Measurements from ENCODE around the gene TNFAIP8. TPM values are rescaled to one million over a fixed set of nuclear protein-coding genes. Genes with fewer than 3 reads are reported as not detected.

Gene TNFAIP8
- total and polyA plus RNA-seq, 2 of the 13 experiments (the other 11 are each of a cell fraction or from before 2014, with no cell fraction given), result 6.4 to 11.2 TPM

DNA sequence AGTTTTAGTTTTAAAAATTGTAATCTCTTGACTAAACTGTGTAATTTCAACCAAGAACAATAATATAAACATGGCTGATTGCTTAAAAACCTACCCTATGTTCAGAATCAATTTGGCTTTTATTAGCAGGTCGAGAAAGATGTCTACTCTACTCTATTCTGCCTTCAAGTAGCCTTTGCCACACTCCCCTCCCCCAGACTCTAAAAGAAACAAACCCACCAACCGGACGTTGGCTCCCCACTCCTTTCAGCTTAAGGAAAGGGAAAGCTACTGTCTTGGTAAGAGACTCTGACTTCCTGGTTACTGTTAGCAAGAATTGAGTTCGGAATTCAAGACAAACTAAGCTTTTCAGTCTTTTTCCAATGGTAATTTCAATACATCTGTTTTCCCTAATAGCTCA, 46.7 kb downstream of the TNFAIP8 start:
- Histone ChIP-seq H2AFZ (ENCODE audit: low read length) (no peak overlapping the region), H3K9ac (ENCODE audit: insufficient read depth, low read depth, low read length) (no peak overlapping the region), H3K4me1 (ENCODE audit: insufficient read depth, low read length) (peaks cover 9% of the 10 kb centered on the region), H3K36me3 (replicated peaks in 1 of 2; ENCODE audit: control insufficient read depth in 1 of 2, insufficient read depth in 2 of 2, low read length in 2 of 2) (no peaks in the 10 kb centered on the region), H3K27me3 (ENCODE audit: control insufficient read depth in 1 of 2, insufficient read depth in 2 of 2, low read length in 2 of 2) (peaks cover 0 to 10% of the 10 kb centered on the region in 2 experiments; a peak in 1 of 5 replicates), H3K79me2 (ENCODE audit: insufficient read depth, low read length) (no peaks in the 10 kb centered on the region), H3K4me3 (replicated peaks in 1 of 3; ENCODE audit: insufficient read depth in 1 of 3, low read depth in 2 of 3, low read length in 3 of 3) (no peak overlapping the region), H4K20me1 (ENCODE audit: insufficient read depth, low read length) (no peaks in the 10 kb centered on the region), H3K4me2 (ENCODE audit: low read depth, low read length) (no peak overlapping the region), H3K27ac (ENCODE audit: extremely low read length, insufficient read depth, low read length) (no peak overlapping the region), H3K9me3 (ENCODE audit: low read length) (no peaks in the 10 kb centered on the region)
- no peak for TF ChIP-seq ZNF740 (CRISPR knock-in tag; IDR thresholded peaks at IDR 0.05)
- TF ChIP-seq ZNF235 (CRISPR knock-in tag; IDR thresholded peaks at IDR 0.05; ENCODE audit: borderline replicate concordance), result no peak
- no peak for TF ChIP-seq POGK (CRISPR knock-in tag; conservative IDR thresholded peaks at IDR 0.05)
- no peak for TF ChIP-seq KMT2B (CRISPR knock-in tag; IDR thresholded peaks at IDR 0.05)
- no peak for ATAC-seq
- no peak for DNase-seq (ENCODE audit: low spot score)
- ChIA-PET CTCF (ENCODE audit: low intra/inter-chr PET ratio, low total read pairs) (no interaction called here), POLR2A (interaction anchor here (1.1 kb wide), 1 partner anchor 134 kb away, joined by 3 read pairs; no protein-coding TSS in a partner anchor)
- no peak for FAIRE-seq
- intact Hi-C loops (cut with micrococcal nuclease; ENCODE audit: unreplicated experiment) (no loop called here), in situ Hi-C loops (cut with HindIII; ENCODE audit: extremely low pct_ligation_motif_present, low pct_unique_long_range_greater_than_20kb) (no loop called here)
- WGBS (ENCODE audit: low lambda C conversion rate), result 47% methylated on average over 4 of the region's 4 CpGs
- no TSS peak for BruUV-seq (replicated peaks)

DNA sequence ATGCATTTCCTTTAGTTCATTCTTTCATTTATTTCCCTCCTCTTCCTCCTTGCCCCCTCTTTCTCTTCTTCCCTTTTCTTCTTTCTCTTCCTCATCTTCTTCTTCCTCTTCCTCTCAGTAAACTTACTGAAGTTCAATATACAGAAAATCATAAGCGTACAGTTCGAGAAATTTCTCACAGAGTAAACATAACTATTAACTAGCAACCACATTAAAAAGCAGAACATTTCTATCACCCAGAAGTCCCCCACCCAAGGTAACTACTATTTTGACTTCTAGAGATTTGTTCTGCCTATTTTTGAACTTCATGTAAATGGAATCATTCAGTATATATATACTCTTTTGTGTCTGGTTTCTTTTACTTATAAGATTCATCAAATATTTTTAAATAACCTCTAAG, 48.2 kb downstream of the TNFAIP8 start:
- H3K4me3 ChIP-seq (replicated peaks in 1 of 3; ENCODE audit: insufficient read depth in 1 of 3, low read depth in 2 of 3, low read length in 3 of 3), result no peak overlapping the region
- CTCF ChIA-PET (ENCODE audit: low intra/inter-chr PET ratio, low total read pairs), result no interaction called here

More for the DNA sequence above, 48.2 kb downstream of the TNFAIP8 start:
- POLR2A ChIA-PET, result no interaction called here
- in situ Hi-C loops (cut with HindIII; ENCODE audit: extremely low pct_ligation_motif_present, low pct_unique_long_range_greater_than_20kb) (no loop called here), intact Hi-C loops (cut with micrococcal nuclease; ENCODE audit: unreplicated experiment) (no loop called here)
- Histone ChIP-seq H3K27ac (ENCODE audit: extremely low read length, insufficient read depth, low read length) (no peak overlapping the region), H3K9me3 (ENCODE audit: low read length) (no peaks in the 10 kb centered on the region), H3K36me3 (replicated peaks in 1 of 2; ENCODE audit: control insufficient read depth in 1 of 2, insufficient read depth in 2 of 2, low read length in 2 of 2) (no peaks in the 10 kb centered on the region), H4K20me1 (ENCODE audit: insufficient read depth, low read length) (no peaks in the 10 kb centered on the region), H3K4me1 (ENCODE audit: insufficient read depth, low read length) (peaks cover 6% of the 10 kb centered on the region), H3K27me3 (ENCODE audit: control insufficient read depth in 1 of 2, insufficient read depth in 2 of 2, low read length in 2 of 2) (peaks cover 1 to 10% of the 10 kb centered on the region in 2 experiments; a peak in 1 of 5 replicates), H3K9ac (ENCODE audit: insufficient read depth, low read depth, low read length) (no peak overlapping the region), H3K4me2 (ENCODE audit: low read depth, low read length) (no peak overlapping the region), H3K79me2 (ENCODE audit: insufficient read depth, low read length) (no peaks in the 10 kb centered on the region), H2AFZ (ENCODE audit: low read length) (no peak overlapping the region)
- BruUV-seq (replicated peaks), result no TSS peak
- FAIRE-seq (no peak), ATAC-seq (no peak), DNase-seq (ENCODE audit: low spot score) (no peak)
- TF ChIP-seq, protein P1, sequence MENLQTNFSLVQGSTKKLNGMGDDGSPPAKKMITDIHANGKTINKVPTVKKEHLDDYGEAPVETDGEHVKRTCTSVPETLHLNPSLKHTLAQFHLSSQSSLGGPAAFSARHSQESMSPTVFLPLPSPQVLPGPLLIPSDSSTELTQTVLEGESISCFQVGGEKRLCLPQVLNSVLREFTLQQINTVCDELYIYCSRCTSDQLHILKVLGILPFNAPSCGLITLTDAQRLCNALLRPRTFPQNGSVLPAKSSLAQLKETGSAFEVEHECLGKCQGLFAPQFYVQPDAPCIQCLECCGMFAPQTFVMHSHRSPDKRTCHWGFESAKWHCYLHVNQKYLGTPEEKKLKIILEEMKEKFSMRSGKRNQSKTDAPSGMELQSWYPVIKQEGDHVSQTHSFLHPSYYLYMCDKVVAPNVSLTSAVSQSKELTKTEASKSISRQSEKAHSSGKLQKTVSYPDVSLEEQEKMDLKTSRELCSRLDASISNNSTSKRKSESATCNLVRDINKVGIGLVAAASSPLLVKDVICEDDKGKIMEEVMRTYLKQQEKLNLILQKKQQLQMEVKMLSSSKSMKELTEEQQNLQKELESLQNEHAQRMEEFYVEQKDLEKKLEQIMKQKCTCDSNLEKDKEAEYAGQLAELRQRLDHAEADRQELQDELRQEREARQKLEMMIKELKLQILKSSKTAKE (CRISPR knock-in tag; IDR thresholded peaks at IDR 0.05; ENCODE audit: borderline replicate concordance), result no peak
- 43% methylated on average over 2 of the region's 2 CpGs for WGBS (ENCODE audit: low lambda C conversion rate)

All from HepG2 (cell line).